Mucosa of descending colon (tissue), 3 donors: Measurements from ENCODE around the gene WDFY4. TPM values are rescaled to one million over a fixed set of nuclear protein-coding genes. Genes with fewer than 3 reads are reported as not detected.

Experiments used
- ATAC-seq: fragments of 200-7000 bp; cut with Tn5 transposase; one replicate; pipeline ENCODE4 v1.9.1; 2020; ENCODE audit warnings: mild to moderate bottlenecking, moderate library complexity
- DNase-seq, 3 donors: peaks; one replicate each; pipeline ENCODE4 v3.0.0-alpha.2; 2020
- H3K36me3 ChIP-seq: fragments of 200-600 bp; one replicate; pipeline ENCODE4 v1.8.0; 2021; ENCODE audit warnings: low read depth, mild to moderate bottlenecking
- H3K4me1 ChIP-seq: fragments of 200-600 bp; one replicate; pipeline ENCODE4 v1.8.0; 2021; ENCODE audit warnings: low read depth, mild to moderate bottlenecking
- H3K4me3 ChIP-seq: fragments of 200-600 bp; one replicate; pipeline ENCODE4 v1.8.0; 2021; ENCODE audit warnings: mild to moderate bottlenecking
- H3K9me3 ChIP-seq: fragments of 200-600 bp; one replicate; pipeline ENCODE4 v1.8.0; 2021; ENCODE audit warnings: mild to moderate bottlenecking
- CTCF ChIP-seq: fragments of 200-600 bp; IDR thresholded peaks from one replicate; pipeline ENCODE4 v1.8.0; 2022; ENCODE audit warnings: antibody characterized with exemption, mild to moderate bottlenecking
- intact Hi-C, 2 donors: fragments of 100-400 bp; cut with DNase I in 1 of 2; cut with micrococcal nuclease in 1 of 2; formaldehyde crosslinking; loops; one replicate each; pipeline versions ENCODE4 v1.11.0 to v1.11.1; 2022; cut with DNase I, micrococcal nuclease
- total RNA-seq, 3 donors: library from RNA; stranded (reverse); fragmentation: NEBNext Ultra II Directional in 2 of 3; extraction: Animal tissue kit (Norgen Biotek cat#: 25700) in 2 of 3; gene quantifications; one replicate each; pipeline versions ENCODE4 v1.2.1 to v1.2.4, GENCODE V29; 2021 to 2023
- donor health status: DM: no; HTN: no; CAD: no; lungs with moderate emphysema.
- donor health status: DM: no; HTN: no; CAD: no.
- donor health status: DM: no; HTN: yes; CAD: no.

Gene WDFY4
- total RNA-seq, 3 donors from 2014 or later, result 2.1 to 3.3 (median 2.2) TPM

DNA sequence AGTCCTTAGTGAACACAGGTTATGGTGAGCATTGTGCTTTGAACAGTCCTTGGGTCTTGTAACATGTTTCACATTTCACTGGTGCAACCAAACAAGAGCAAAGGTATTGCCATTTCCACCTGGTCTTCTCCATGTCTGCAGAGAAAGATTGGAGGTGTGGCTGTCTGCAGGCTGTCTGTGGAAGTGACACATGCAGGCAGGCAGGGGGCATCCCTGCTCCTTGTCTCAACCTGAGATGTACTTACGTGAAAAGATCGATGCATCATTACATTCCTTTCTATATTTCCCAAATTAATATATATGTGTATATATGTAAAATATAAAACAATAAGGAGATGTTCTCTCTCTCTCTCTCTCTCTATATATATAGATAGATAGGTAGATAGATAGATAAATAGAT lies 200.7 kb downstream of the WDFY4 start:
- no peak for TF ChIP-seq CTCF
- no peaks in the 10 kb centered on the region for H3K9me3 ChIP-seq
- intact Hi-C loops, result no loop called here
- DNase-seq (peak in 1 of 3 donors; percentile 22), ATAC-seq (no peak)
- no peaks in the 10 kb centered on the region for H3K36me3 ChIP-seq
- H3K4me1 ChIP-seq, result no peaks in the 10 kb centered on the region
- H3K4me3 ChIP-seq, result no peak overlapping the region

GRCh38 chr10:48887982-48888381 lies 203.3 kb downstream of the WDFY4 start:
- intact Hi-C loops, result no loop called here
- Histone ChIP-seq H3K4me1 (no peaks in the 10 kb centered on the region), H3K9me3 (no peaks in the 10 kb centered on the region), H3K4me3 (no peak overlapping the region), H3K36me3 (no peaks in the 10 kb centered on the region)
- DNase-seq (no peak), ATAC-seq (no peak)
- TF ChIP-seq CTCF, result no peak

DNA sequence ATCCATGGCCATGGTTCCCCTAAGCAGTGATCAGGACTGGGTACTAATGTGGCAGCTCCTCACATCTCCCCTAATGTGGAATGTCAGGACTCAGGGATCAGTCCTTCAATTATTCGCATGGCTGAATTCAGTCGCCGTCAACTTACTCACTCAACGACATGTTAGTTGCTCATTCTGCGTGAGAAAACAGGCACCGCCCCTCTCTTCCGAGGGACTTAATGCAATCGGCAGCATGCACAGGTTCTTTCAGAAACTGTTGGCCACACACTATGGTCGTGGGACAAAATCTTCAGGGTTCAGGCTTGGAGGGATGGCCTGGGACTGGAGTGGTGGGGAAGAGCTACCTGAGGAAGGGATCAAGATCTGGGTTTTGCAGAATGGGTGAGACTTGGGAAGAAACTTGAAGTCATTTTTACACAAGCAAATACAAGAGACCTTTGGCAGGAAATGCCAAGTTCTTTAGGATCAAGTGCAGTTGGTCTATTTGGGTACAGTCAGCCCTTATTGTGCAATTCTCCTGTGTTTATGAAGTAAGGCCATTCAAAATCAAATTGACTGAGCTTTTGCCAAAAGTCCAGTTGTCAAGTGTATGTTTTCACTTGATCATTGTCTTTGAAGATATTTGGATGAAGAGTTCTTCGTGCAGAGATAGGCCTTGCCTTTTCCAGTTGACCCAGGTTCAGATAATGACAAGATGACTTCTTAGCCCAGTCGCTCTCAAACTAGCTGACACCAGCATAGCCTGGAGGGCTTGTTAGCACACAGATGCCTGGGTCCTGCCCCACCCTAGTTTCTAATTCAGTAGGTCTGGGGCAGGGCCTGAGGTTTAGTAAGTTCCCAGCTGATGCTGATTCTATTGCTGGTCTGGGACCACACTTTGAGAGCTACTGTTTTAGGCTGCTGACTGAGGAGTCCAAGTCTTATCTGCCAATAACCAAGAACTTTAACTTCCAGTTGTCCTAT lies 206.5 kb downstream of the WDFY4 start:
- no peaks in the 10 kb centered on the region for H3K4me1 ChIP-seq
- no peak for ATAC-seq
- no peaks in the 10 kb centered on the region for H3K9me3 ChIP-seq
- no peak overlapping the region for H3K4me3 ChIP-seq
- intact Hi-C loops, result no loop called here
- no peak for TF ChIP-seq CTCF
- DNase-seq, result no peak
- no peaks in the 10 kb centered on the region for H3K36me3 ChIP-seq

- no peak for DNase-seq
- ATAC-seq, result no peak
- H3K36me3 ChIP-seq, result no peaks in the 10 kb centered on the region
- no peaks in the 10 kb centered on the region for H3K4me1 ChIP-seq
- H3K4me3 ChIP-seq, result no peak overlapping the region
- TF ChIP-seq CTCF, result no peak
- H3K9me3 ChIP-seq, result no peaks in the 10 kb centered on the region
- intact Hi-C loops, result no loop called here
Measured at GRCh38 chr10:48894911-48895802, 210.5 kb downstream of the WDFY4 start.

DNA sequence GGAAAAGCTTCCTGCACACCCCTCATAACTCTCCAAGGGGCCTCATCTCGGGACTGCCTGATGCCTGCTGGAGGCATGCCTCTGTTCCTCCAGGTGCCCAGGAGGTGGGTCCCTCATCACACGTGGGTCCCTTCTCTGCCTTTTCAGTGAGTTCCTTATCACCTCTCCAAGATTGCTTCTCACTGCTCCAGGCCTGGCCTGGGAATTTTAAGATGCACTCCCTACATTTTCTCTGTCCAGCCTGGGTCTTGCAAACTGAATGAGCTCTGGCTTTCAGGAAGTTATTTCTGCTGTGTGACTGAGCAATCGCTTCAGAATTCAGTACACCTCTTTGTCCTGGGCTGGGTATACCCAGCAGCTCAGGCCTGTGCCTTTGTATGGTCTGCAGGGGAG lies 211.1 kb downstream of the WDFY4 start:
- no peaks in the 10 kb centered on the region for H3K9me3 ChIP-seq
- ATAC-seq (no peak), DNase-seq (no peak)
- no peaks in the 10 kb centered on the region for H3K4me1 ChIP-seq
- H3K36me3 ChIP-seq, result no peaks in the 10 kb centered on the region
- TF ChIP-seq CTCF, result no peak
- no peak overlapping the region for H3K4me3 ChIP-seq
- intact Hi-C loops, result no loop called here
